Spleen (tissue), 11 donors: ENCODE measurements around the gene KIFC3. TPM values are rescaled to one million over a fixed set of nuclear protein-coding genes. Genes with fewer than 3 reads are reported as not detected.

ENCODE experiments used
- DNase-seq: peaks from one replicate; pipeline ENCODE4 v3.0.0-alpha.2; 2020
- H3K27ac ChIP-seq, 8 donors: fragments of 200-600 bp; sonication (generic) in 7 of 8; 1 replicate in 4 of 8; 2 replicates in 4 of 8; pipeline versions ENCODE4 v1.5.0 to v1.8.0; 2016 to 2021; ENCODE audit warnings: inconsistent platforms in 4 of 8, mild to moderate bottlenecking in 4 of 8, moderate library complexity in 1 of 8
- H3K27me3 ChIP-seq, 7 donors: fragments of 200-600 bp; sonication (generic) in 6 of 7; replicated peaks in 1 of 7; 1 replicate in 4 of 7; 2 replicates in 3 of 7; pipeline versions ENCODE4 v1.5.0 to v1.8.0; 2016 to 2021; ENCODE audit warnings: inconsistent platforms in 3 of 7, mild to moderate bottlenecking in 1 of 7
- H3K36me3 ChIP-seq, 6 donors: fragments of 200-600 bp; sonication (generic) in 5 of 6; 1 replicate in 4 of 6; 2 replicates in 2 of 6; pipeline versions ENCODE4 v1.5.0 to v1.8.0; 2016 to 2021; ENCODE audit warnings: inconsistent platforms in 2 of 6
- H3K4me1 ChIP-seq, 6 donors: fragments of 200-600 bp; sonication (generic) in 5 of 6; 1 replicate in 3 of 6; 2 replicates in 3 of 6; pipeline versions ENCODE4 v1.5.0 to v1.8.0; 2016 to 2021; ENCODE audit warnings: inconsistent platforms in 3 of 6
- H3K4me3 ChIP-seq, 8 donors: fragments of 200-600 bp; sonication (generic) in 7 of 8; 1 replicate in 4 of 8; 2 replicates in 4 of 8; pipeline versions ENCODE4 v1.5.0 to v1.8.0; 2016 to 2021; ENCODE audit warnings: inconsistent platforms in 4 of 8, mild to moderate bottlenecking in 4 of 8, moderate library complexity in 2 of 8
- H3K9me3 ChIP-seq, 8 donors: fragments of 200-600 bp; sonication (generic) in 7 of 8; 1 replicate in 4 of 8; 2 replicates in 4 of 8; pipeline versions ENCODE4 v1.5.0 to v1.8.0; 2016 to 2021; ENCODE audit warnings: inconsistent platforms in 4 of 8
- CTCF ChIP-seq, 11 experiments: fragments of 200-600 bp in 7 of 11; fragments of 450-650 bp in 4 of 11; sonication (generic) in 4 of 11; IDR thresholded peaks in 8 of 11; conservative IDR thresholded peaks in 3 of 11; 1 replicate in 7 of 11; 2 replicates in 4 of 11; pipeline versions ENCODE4 v1.4.0 to v1.8.0; 2016 to 2021; ENCODE audit warnings: antibody characterized with exemption in 11 of 11, inconsistent platforms in 4 of 11, mild to moderate bottlenecking in 1 of 11
- POLR2A ChIP-seq, 3 donors: fragments of 450-650 bp; IDR thresholded peaks; one replicate each; pipeline ENCODE4 v1.5.1; 2017; ENCODE audit warnings: antibody characterized with exemption in 3 of 3, mild to moderate bottlenecking in 1 of 3
- POLR2AphosphoS5 ChIP-seq, 3 donors: sonication (generic); formaldehyde crosslinking; IDR thresholded peaks; one replicate each; pipeline ENCODE4 v1.5.1; 2017; ENCODE audit warnings: antibody characterized with exemption in 3 of 3
- WGBS, 5 donors: extraction: QIAGEN DNeasy Blood & Tissue Kit in 3 of 5; methylation state at CpG; one replicate each; pipeline versions ENCODE4 v1.1.5 to v1.1.7; 2013 to 2018; 5-methylcytosine and 5-hydroxymethylcytosine counted together
- intact Hi-C: fragments of 100-400 bp; cut with DNase I; formaldehyde crosslinking; loops from one replicate; pipeline ENCODE4 v1.15.0; 2023; ENCODE audit warnings: low total_unique reads
- polyA plus RNA-seq, 3 donors: library from polyadenylated mRNA; stranded (reverse); fragments of 200-250 nt; gene quantifications; one replicate each; pipeline ENCODE4 v1.2.1, GENCODE V29; 2013
- total RNA-seq, 7 donors: library from RNA; depleted of rRNA in 3 of 7; stranded (reverse); fragments of >200 nt in 3 of 7; fragmentation: NEBNext Ultra II Directional in 4 of 7; extraction: Animal tissue kit (Norgen Biotek cat#: 25700) in 4 of 7; gene quantifications; one replicate each; pipeline versions ENCODE4 v1.1.0 to v1.2.1, GENCODE V29; 2016 to 2021
- donor health status: healthy with polysubstance abuse.
- donor health status: DM: no; HTN: no; CAD: no; lungs with moderate emphysema.
- donor health status: DM: no; HTN: no; CAD: no.
- donor health status: Bipolar disorder and iron deficiency.
- donor health status: healthy.
- donor health status: DM: no; HTN: no; CAD: no.
- donor health status: DM: yes; HTN: yes; CAD: no.

Gene KIFC3
- total and polyA plus RNA-seq, 10 donors = 4.6 to 61.5 (median 42.6) TPM

- Histone ChIP-seq H3K27me3 (no peaks in the 10 kb centered on the region), H3K4me3 (no peak overlapping the region), H3K9me3 (no peaks in the 10 kb centered on the region), H3K36me3 (no peaks in the 10 kb centered on the region), H3K4me1 (peaks cover 0 to 6% (median 0%) of the 10 kb centered on the region in 6 donors), H3K27ac (no peak overlapping the region)
- TF ChIP-seq POLR2A (IDR thresholded peaks at IDR 0.05) = no peak
- intact Hi-C loops = no loop called here
- DNase-seq = peak; percentile 19
- 21 to 50% (median 38%) methylated on average over 5 of the region's 5 CpGs for WGBS, 5 donors
Observed at GRCh38 chr16:57725151-57725550, 77.1 kb downstream of the KIFC3 start.

GRCh38 chr16:57724531-57724930, 77.8 kb downstream of the KIFC3 start:
- no peak for TF ChIP-seq CTCF (IDR thresholded peaks at IDR 0.05 in 8 of 11, conservative IDR thresholded peaks at IDR 0.05 in 3 of 11)
- DNase-seq = peak; percentile 64
- Histone ChIP-seq H3K27me3 (no peaks in the 10 kb centered on the region), H3K4me3 (no peak overlapping the region), H3K27ac (no peak overlapping the region), H3K4me1 (peaks cover 0 to 6% (median 0%) of the 10 kb centered on the region in 6 donors), H3K36me3 (no peaks in the 10 kb centered on the region), H3K9me3 (no peaks in the 10 kb centered on the region)
- intact Hi-C loops = no loop called here
- WGBS, 5 donors = 73 to 86% (median 75%) methylated on average over 15 of the region's 15 CpGs

GRCh38 chr16:57723170-57723569, 79.1 kb downstream of the KIFC3 start:
- Histone ChIP-seq H3K27ac (no peak overlapping the region), H3K4me3 (no peak overlapping the region), H3K27me3 (no peaks in the 10 kb centered on the region), H3K9me3 (no peaks in the 10 kb centered on the region), H3K36me3 (no peaks in the 10 kb centered on the region), H3K4me1 (peaks cover 0 to 6% (median 0%) of the 10 kb centered on the region in 6 donors)
- TF ChIP-seq POLR2AphosphoS5 (IDR thresholded peaks at IDR 0.05) (no peak), CTCF (IDR thresholded peaks at IDR 0.05 in 8 of 11, conservative IDR thresholded peaks at IDR 0.05 in 3 of 11) (no peak), POLR2A (IDR thresholded peaks at IDR 0.05) (no peak)
- DNase-seq = peak; percentile 32
- 67 to 84% (median 82%) methylated on average over 6 to 7 of the region's 7 CpGs for WGBS, 5 donors
- intact Hi-C loops = no loop called here

GRCh38 chr16:57722651-57723050, 79.6 kb downstream of the KIFC3 start:
- peaks cover 0 to 6% (median 0%) of the 10 kb centered on the region in 6 donors for H3K4me1 ChIP-seq
- H3K9me3 ChIP-seq = no peaks in the 10 kb centered on the region
- no peaks in the 10 kb centered on the region for H3K27me3 ChIP-seq
- no peak overlapping the region for H3K27ac ChIP-seq
- peak; percentile 34 for DNase-seq
- H3K36me3 ChIP-seq = no peaks in the 10 kb centered on the region
- 78 to 87% (median 84%) methylated on average over 11 of the region's 11 CpGs for WGBS, 5 donors
- no peak overlapping the region for H3K4me3 ChIP-seq
- intact Hi-C loops = no loop called here
- TF ChIP-seq POLR2A (IDR thresholded peaks at IDR 0.05) (no peak), CTCF (IDR thresholded peaks at IDR 0.05 in 8 of 11, conservative IDR thresholded peaks at IDR 0.05 in 3 of 11) (no peak), POLR2AphosphoS5 (IDR thresholded peaks at IDR 0.05) (no peak)

GRCh38 chr16:57722210-57722499, 80.1 kb downstream of the KIFC3 start:
- H3K9me3 ChIP-seq = no peaks in the 10 kb centered on the region
- peaks cover 0 to 6% (median 0%) of the 10 kb centered on the region in 6 donors for H3K4me1 ChIP-seq
- DNase-seq = no peak
- H3K36me3 ChIP-seq = no peaks in the 10 kb centered on the region
- H3K27me3 ChIP-seq = no peaks in the 10 kb centered on the region
- intact Hi-C loops = no loop called here
- H3K27ac ChIP-seq = no peak overlapping the region
- TF ChIP-seq POLR2AphosphoS5 (IDR thresholded peaks at IDR 0.05) (no peak), CTCF (IDR thresholded peaks at IDR 0.05 in 8 of 11, conservative IDR thresholded peaks at IDR 0.05 in 3 of 11) (no peak), POLR2A (IDR thresholded peaks at IDR 0.05) (no peak)
- H3K4me3 ChIP-seq = no peak overlapping the region
- WGBS, 5 donors = 87 to 96% (median 94%) methylated on average over 2 of the region's 2 CpGs
